Measurements from ENCODE around the gene CNTNAP2.

DNA sequence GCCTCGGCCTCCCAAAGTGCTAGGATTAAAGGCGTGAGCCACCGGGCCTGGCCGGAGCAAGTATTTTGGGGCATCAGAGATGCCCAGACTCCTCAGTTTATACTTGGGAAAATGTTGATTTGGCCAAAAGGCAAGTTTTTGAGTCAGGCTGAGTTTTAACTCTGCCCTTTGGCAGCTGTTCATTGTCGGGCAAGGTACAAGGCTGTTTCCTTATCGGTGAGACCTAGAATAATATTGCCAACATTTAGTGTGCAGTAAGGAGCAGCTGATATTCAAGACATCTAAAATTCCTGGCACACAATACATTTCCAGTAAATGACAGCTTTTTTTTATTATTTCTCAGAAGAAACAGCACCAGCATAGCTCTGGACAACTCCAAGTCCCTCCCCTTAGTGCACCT lies 2326.3 kb downstream of the CNTNAP2 start:
- TF ChIP-seq, protein P1, sequence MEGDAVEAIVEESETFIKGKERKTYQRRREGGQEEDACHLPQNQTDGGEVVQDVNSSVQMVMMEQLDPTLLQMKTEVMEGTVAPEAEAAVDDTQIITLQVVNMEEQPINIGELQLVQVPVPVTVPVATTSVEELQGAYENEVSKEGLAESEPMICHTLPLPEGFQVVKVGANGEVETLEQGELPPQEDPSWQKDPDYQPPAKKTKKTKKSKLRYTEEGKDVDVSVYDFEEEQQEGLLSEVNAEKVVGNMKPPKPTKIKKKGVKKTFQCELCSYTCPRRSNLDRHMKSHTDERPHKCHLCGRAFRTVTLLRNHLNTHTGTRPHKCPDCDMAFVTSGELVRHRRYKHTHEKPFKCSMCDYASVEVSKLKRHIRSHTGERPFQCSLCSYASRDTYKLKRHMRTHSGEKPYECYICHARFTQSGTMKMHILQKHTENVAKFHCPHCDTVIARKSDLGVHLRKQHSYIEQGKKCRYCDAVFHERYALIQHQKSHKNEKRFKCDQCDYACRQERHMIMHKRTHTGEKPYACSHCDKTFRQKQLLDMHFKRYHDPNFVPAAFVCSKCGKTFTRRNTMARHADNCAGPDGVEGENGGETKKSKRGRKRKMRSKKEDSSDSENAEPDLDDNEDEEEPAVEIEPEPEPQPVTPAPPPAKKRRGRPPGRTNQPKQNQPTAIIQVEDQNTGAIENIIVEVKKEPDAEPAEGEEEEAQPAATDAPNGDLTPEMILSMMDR (conservative IDR thresholded peaks at IDR 0.05 in 1 of 2, IDR thresholded peaks at IDR 0.05 in 1 of 2; ENCODE audit: low read depth in 1 of 2, low read length in 2 of 2) = no peak
- no peak for TF ChIP-seq EZH2 (IDR thresholded peaks at IDR 0.05; ENCODE audit: low read length, missing control alignments)

All from fibroblast of lung (primary cell).